Spleen (tissue), 7 donors: ENCODE data around the gene DRAP1.

ENCODE experiments used
- CTCF ChIP-seq, 11 experiments: fragments of 200-600 bp in 7 of 11; fragments of 450-650 bp in 4 of 11; sonication (generic) in 4 of 11; IDR thresholded peaks in 8 of 11; conservative IDR thresholded peaks in 3 of 11; 1 replicate in 7 of 11; 2 replicates in 4 of 11; pipeline versions ENCODE4 v1.4.0 to v1.8.0; 2016 to 2021; ENCODE audit warnings: antibody characterized with exemption in 11 of 11, inconsistent platforms in 4 of 11, mild to moderate bottlenecking in 1 of 11
- POLR2A ChIP-seq, 3 donors: fragments of 450-650 bp; IDR thresholded peaks; one replicate each; pipeline ENCODE4 v1.5.1; 2017; ENCODE audit warnings: antibody characterized with exemption in 3 of 3, mild to moderate bottlenecking in 1 of 3
- donor health status: DM: no; HTN: no; CAD: no; lungs with moderate emphysema.
- donor health status: DM: no; HTN: no; CAD: no.
- donor health status: DM: no; HTN: no; CAD: no.

GRCh38 chr11:65934014-65934413, 14.8 kb downstream of the DRAP1 start:
- no peak for TF ChIP-seq CTCF (IDR thresholded peaks at IDR 0.05 in 8 of 11, conservative IDR thresholded peaks at IDR 0.05 in 3 of 11)
- TF ChIP-seq POLR2A (IDR thresholded peaks at IDR 0.05), result no peak
